GM23248 (cell line): Measurements from ENCODE around the gene DAB2IP.

Source experiments
- EZH2 ChIP-seq: fragments of 200-600 bp; sonication (generic); IDR thresholded peaks from 2 replicates; pipeline ENCODE4 v1.6.1; 2018; ENCODE audit warnings: antibody characterized with exemption, mild to moderate bottlenecking; ENCODE audit not compliant: insufficient read depth, poor library complexity, severe bottlenecking
- EZH2phosphoT487 ChIP-seq: fragments of 200-600 bp; sonication (generic); IDR thresholded peaks from 2 replicates; pipeline ENCODE4 v1.6.1; 2018; ENCODE audit warnings: antibody characterized with exemption, moderate library complexity, mild to moderate bottlenecking, low read depth; ENCODE audit not compliant: insufficient read depth

GRCh38 chr9:121652838-121653231 lies 1.4 kb downstream of the DAB2IP start:
- no peak for TF ChIP-seq EZH2
- TF ChIP-seq EZH2phosphoT487: no peak
